MCF 10A (cell line): Measurements from ENCODE around the gene SLC34A1. TPM values are rescaled to one million over a fixed set of nuclear protein-coding genes. Genes with fewer than 3 reads are reported as not detected.

Experiments
- BruUV-seq: library from RNA; stranded (reverse); fragments of 400-500 nt; replicated peaks from 2 replicates; lab custom pipeline; 2021; lab: Mats Ljungman, UMichigan
- CTCF ChIA-PET: fragments of 300-600 bp; sonication (Branson Sonifier 250); formaldehyde crosslinking; extraction: SDS; loops from one replicate; lab custom pipeline; 2021; ENCODE audit warnings: antibody characterized with exemption, inconsistent platforms; lab: Yijun Ruan, JAX
- POLR2A ChIA-PET: fragments of 300-600, 350-650 bp; sonication (Branson Sonifier 250); formaldehyde crosslinking; extraction: SDS; loops from one replicate; lab custom pipeline; 2020; ENCODE audit warnings: antibody characterized with exemption, inconsistent platforms; lab: Yijun Ruan, JAX
- DNase-seq: peaks from one replicate; pipeline ENCODE4 v3.0.0-alpha.2; 2018; ENCODE audit not compliant: unreplicated experiment
- H3K27ac Mint-ChIP-seq: one replicate; pipeline ENCODE4 v1.8.0; 2022; ENCODE audit warnings: mild to moderate bottlenecking, low read depth, mixed read lengths; ENCODE audit not compliant: unreplicated experiment
- H3K27me3 Mint-ChIP-seq: one replicate; pipeline ENCODE4 v1.8.0; 2022; ENCODE audit warnings: mixed read lengths; ENCODE audit not compliant: insufficient read depth, unreplicated experiment
- H3K36me3 Mint-ChIP-seq: one replicate; pipeline ENCODE4 v1.8.0; 2022; ENCODE audit warnings: mild to moderate bottlenecking, moderate library complexity, mixed read lengths; ENCODE audit not compliant: insufficient read depth, unreplicated experiment
- H3K4me1 Mint-ChIP-seq: one replicate; pipeline ENCODE4 v1.8.0; 2022; ENCODE audit warnings: mixed read lengths; ENCODE audit not compliant: insufficient read depth, unreplicated experiment
- H3K4me3 Mint-ChIP-seq: one replicate; pipeline ENCODE4 v1.8.0; 2022; ENCODE audit warnings: mild to moderate bottlenecking, moderate library complexity, mixed read lengths; ENCODE audit not compliant: unreplicated experiment
- H3K9me3 Mint-ChIP-seq: one replicate; pipeline ENCODE4 v1.8.0; 2022; ENCODE audit warnings: mixed read lengths; ENCODE audit not compliant: unreplicated experiment
- intact Hi-C: fragments of 100-400 bp; cut with micrococcal nuclease; formaldehyde crosslinking; loops from 2 replicates; pipeline ENCODE4 v1.14.1; 2022
- total RNA-seq: library from RNA; stranded (reverse); gene quantifications from 2 replicates; pipeline ENCODE4 v1.2.3, GENCODE V29; 2022
- TF ChIP-seq, protein P1 (sequence below): fragments of 200-600 bp; IDR thresholded peaks from one replicate; pipeline ENCODE4 v1.8.0; 2022; ENCODE audit warnings: antibody characterized with exemption, mild to moderate bottlenecking; ENCODE audit not compliant: unreplicated experiment

Gene SLC34A1
- total RNA-seq, 1 experiment from 2014 or later = not detected

DNA sequence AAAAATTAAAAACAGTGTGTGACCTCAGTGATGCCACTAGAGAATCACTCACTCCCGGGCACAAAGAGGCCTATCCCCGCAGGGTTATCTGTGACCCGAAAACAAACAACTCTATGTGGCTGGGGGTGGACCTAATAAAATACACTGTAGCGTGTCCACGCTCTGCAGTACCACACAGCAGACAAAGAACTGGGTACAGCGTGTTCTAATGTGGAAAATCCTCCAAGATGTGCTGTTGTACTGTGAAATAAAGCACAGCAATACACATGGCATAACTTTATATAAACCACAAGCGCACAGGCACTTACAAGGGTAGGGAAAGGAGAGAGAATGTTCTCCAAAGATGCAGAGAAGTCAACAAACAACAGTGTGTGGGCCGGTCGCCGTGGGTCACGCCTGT, 8.1 kb upstream of the SLC34A1 start:
- BruUV-seq = no TSS peak

GRCh38 chr5:177377851-177378776, 6.1 kb upstream of the SLC34A1 start:
- no peak overlapping the region for H3K27ac Mint-ChIP-seq
- H3K9me3 Mint-ChIP-seq = no peaks in the 10 kb centered on the region
- no peak for DNase-seq
- H3K36me3 Mint-ChIP-seq = no peaks in the 10 kb centered on the region
- ChIA-PET CTCF (interaction anchor here (0.6 to 5.1 kb wide), 6 partner anchors 9 to 79 kb away, joined by 3 to 61 read pairs (median 4); no protein-coding TSS in a partner anchor), POLR2A (interaction anchor here (0.5 to 2.5 kb wide), 5 partner anchors 9 to 49 kb away, joined by 3 to 23 read pairs (median 3); partner anchors contain the start of gene GRK6)
- no peak overlapping the region for H3K4me3 Mint-ChIP-seq
- BruUV-seq = no TSS peak
- TF ChIP-seq, protein P1, sequence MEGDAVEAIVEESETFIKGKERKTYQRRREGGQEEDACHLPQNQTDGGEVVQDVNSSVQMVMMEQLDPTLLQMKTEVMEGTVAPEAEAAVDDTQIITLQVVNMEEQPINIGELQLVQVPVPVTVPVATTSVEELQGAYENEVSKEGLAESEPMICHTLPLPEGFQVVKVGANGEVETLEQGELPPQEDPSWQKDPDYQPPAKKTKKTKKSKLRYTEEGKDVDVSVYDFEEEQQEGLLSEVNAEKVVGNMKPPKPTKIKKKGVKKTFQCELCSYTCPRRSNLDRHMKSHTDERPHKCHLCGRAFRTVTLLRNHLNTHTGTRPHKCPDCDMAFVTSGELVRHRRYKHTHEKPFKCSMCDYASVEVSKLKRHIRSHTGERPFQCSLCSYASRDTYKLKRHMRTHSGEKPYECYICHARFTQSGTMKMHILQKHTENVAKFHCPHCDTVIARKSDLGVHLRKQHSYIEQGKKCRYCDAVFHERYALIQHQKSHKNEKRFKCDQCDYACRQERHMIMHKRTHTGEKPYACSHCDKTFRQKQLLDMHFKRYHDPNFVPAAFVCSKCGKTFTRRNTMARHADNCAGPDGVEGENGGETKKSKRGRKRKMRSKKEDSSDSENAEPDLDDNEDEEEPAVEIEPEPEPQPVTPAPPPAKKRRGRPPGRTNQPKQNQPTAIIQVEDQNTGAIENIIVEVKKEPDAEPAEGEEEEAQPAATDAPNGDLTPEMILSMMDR = no peak
- H3K27me3 Mint-ChIP-seq = peaks cover 5% of the 10 kb centered on the region
- peaks cover 15% of the 10 kb centered on the region for H3K4me1 Mint-ChIP-seq
- intact Hi-C loops = no loop called here

More for the DNA sequence above, 8.1 kb upstream of the SLC34A1 start:
- no peaks in the 10 kb centered on the region for H3K36me3 Mint-ChIP-seq
- POLR2A ChIA-PET = interaction anchor here (0.7 kb wide), 1 partner anchor 13 kb away, joined by 3 read pairs; no protein-coding TSS in a partner anchor
- H3K27me3 Mint-ChIP-seq = no peaks in the 10 kb centered on the region
- intact Hi-C loops = no loop called here
- TF ChIP-seq, protein P1 = no peak
- H3K4me1 Mint-ChIP-seq = peaks cover 30% of the 10 kb centered on the region
- CTCF ChIA-PET = interaction anchor here (0.6 to 5.1 kb wide), 3 partner anchors 14 to 28 kb away, joined by 3 to 61 read pairs (median 4); no protein-coding TSS in a partner anchor
- H3K4me3 Mint-ChIP-seq = no peak overlapping the region
- no peaks in the 10 kb centered on the region for H3K9me3 Mint-ChIP-seq
- H3K27ac Mint-ChIP-seq = no peak overlapping the region
- DNase-seq = no peak

- Mint-ChIP-seq H3K27me3 (peaks cover 16% of the 10 kb centered on the region), H3K9me3 (no peaks in the 10 kb centered on the region), H3K4me1 (peaks cover 15% of the 10 kb centered on the region), H3K36me3 (no peaks in the 10 kb centered on the region), H3K4me3 (no peak overlapping the region), H3K27ac (no peak overlapping the region)
- no TSS peak for BruUV-seq
- ChIA-PET CTCF (interaction anchor here (0.7 to 5.1 kb wide), 5 partner anchors 10 to 307 kb away, joined by 3 to 61 read pairs (median 5); no protein-coding TSS in a partner anchor), POLR2A (interaction anchor here (0.8 to 2.5 kb wide), 6 partner anchors 8 to 48 kb away, joined by 3 to 23 read pairs (median 4); partner anchors contain the start of genes GRK6 and LMAN2)
- peak; percentile 75 for DNase-seq
- TF ChIP-seq, protein P1 = no peak
- intact Hi-C loops = no loop called here
Measured at GRCh38 chr5:177378884-177379883, 5.0 kb upstream of the SLC34A1 start.
